Sigmoid colon (tissue), 7 donors: ENCODE data around the gene DNAAF1. TPM values are rescaled to one million over a fixed set of nuclear protein-coding genes. Genes with fewer than 3 reads are reported as not detected.

ENCODE experiments used
- DNase-seq: peaks from one replicate; pipeline ENCODE4 v3.0.0-alpha.2; 2019
- H3K27ac ChIP-seq, 4 donors: fragments of 200-600 bp; sonication (generic); one replicate each; pipeline ENCODE4 v1.5.1; 2016 to 2019; ENCODE audit warnings: mild to moderate bottlenecking in 1 of 4
- H3K27me3 ChIP-seq, 3 donors: fragments of 200-600 bp; sonication (generic); one replicate each; pipeline ENCODE4 v1.5.1; 2019; ENCODE audit warnings: mild to moderate bottlenecking in 1 of 3
- H3K36me3 ChIP-seq, 4 donors: fragments of 200-600 bp; sonication (generic); one replicate each; pipeline ENCODE4 v1.5.1; 2016 to 2019
- H3K4me1 ChIP-seq, 4 donors: fragments of 200-600 bp; sonication (generic); one replicate each; pipeline ENCODE4 v1.5.1; 2017 to 2019
- H3K4me3 ChIP-seq, 4 donors: fragments of 200-600 bp; sonication (generic); one replicate each; pipeline ENCODE4 v1.5.1; 2017 to 2019; ENCODE audit warnings: mild to moderate bottlenecking in 2 of 4, moderate library complexity in 1 of 4
- H3K9me3 ChIP-seq, 4 donors: fragments of 200-600 bp in 3 of 4; sonication (generic) in 3 of 4; one replicate each; pipeline versions ENCODE4 v1.5.1 to v1.6.1; 2013 to 2019
- EP300 ChIP-seq, 4 donors: sonication (generic); formaldehyde crosslinking; IDR thresholded peaks; one replicate each; pipeline ENCODE4 v1.6.1; 2017; ENCODE audit warnings: antibody characterized with exemption in 4 of 4
- POLR2A ChIP-seq, 2 donors: fragments of 450-650 bp; IDR thresholded peaks; one replicate each; pipeline ENCODE4 v1.6.1; 2016; ENCODE audit warnings: antibody characterized with exemption in 2 of 2, mild to moderate bottlenecking in 2 of 2, moderate library complexity in 2 of 2
- POLR2AphosphoS5 ChIP-seq, 4 donors: sonication (generic); formaldehyde crosslinking; IDR thresholded peaks; one replicate each; pipeline ENCODE4 v1.6.1; 2017; ENCODE audit warnings: antibody characterized with exemption in 4 of 4
- WGBS, 2 donors: extraction: QIAGEN DNeasy Blood & Tissue Kit; methylation state at CpG; one replicate each; pipeline ENCODE4 v1.1.7; 2013; 5-methylcytosine and 5-hydroxymethylcytosine counted together
- intact Hi-C: fragments of 100-400 bp; cut with DNase I; formaldehyde crosslinking; loops from one replicate; pipeline ENCODE4 v1.15.1; 2023
- polyA plus RNA-seq, 3 donors: library from polyadenylated mRNA; stranded (reverse); fragments of 200-250 nt; gene quantifications; one replicate each; pipeline ENCODE4 v1.2.3, GENCODE V29; 2013
- total RNA-seq, 4 donors: library from RNA; depleted of rRNA; stranded (reverse); fragments of >200 nt; gene quantifications; one replicate each; pipeline ENCODE4 v1.1.0, GENCODE V29; 2016
- TF ChIP-seq, protein P1 (sequence below), 4 experiments: fragments of 450-650 bp in 3 of 4; fragments of 200-600 bp in 1 of 4; IDR thresholded peaks; one replicate each; pipeline ENCODE4 v1.5.1; 2016 to 2019; ENCODE audit warnings: antibody characterized with exemption in 4 of 4, mild to moderate bottlenecking in 3 of 4, moderate library complexity in 2 of 4
- donor health status: healthy with polysubstance abuse.
- donor health status: Bipolar disorder and iron deficiency.
- donor health status: healthy.

The DNAAF1 gene
- total and polyA plus RNA-seq, 7 donors, result 0.15 to 0.36 TPM; not detected in 5

DNA sequence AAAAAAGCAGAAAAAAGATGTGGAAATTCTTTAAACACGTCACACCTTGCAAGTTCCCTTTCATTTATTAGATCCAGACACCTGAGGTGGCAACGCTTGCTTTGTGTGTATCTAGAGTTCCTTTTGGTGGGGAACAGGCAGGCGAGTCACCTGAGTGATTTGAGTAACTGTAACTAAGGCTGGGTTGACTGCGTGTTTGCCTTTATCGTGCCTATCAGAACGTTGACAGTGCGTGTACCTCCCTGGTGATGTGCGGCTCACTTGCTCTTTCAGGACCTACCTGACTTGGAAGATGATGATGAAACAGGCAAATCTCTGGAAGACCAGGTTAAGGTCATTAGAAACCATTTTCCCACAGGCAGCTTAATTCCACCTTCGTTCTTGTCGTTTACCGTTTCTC, 29.3 kb downstream of the DNAAF1 start:
- intact Hi-C loops, result no loop called here
- Histone ChIP-seq H3K27me3 (no peaks in the 10 kb centered on the region), H3K4me3 (no peak overlapping the region), H3K9me3 (no peaks in the 10 kb centered on the region), H3K4me1 (peaks cover 0 to 36% (median 29%) of the 10 kb centered on the region in 4 donors), H3K36me3 (peaks cover 1 to 11% (median 4%) of the 10 kb centered on the region in 4 donors), H3K27ac (no peak overlapping the region)
- TF ChIP-seq, protein P1, sequence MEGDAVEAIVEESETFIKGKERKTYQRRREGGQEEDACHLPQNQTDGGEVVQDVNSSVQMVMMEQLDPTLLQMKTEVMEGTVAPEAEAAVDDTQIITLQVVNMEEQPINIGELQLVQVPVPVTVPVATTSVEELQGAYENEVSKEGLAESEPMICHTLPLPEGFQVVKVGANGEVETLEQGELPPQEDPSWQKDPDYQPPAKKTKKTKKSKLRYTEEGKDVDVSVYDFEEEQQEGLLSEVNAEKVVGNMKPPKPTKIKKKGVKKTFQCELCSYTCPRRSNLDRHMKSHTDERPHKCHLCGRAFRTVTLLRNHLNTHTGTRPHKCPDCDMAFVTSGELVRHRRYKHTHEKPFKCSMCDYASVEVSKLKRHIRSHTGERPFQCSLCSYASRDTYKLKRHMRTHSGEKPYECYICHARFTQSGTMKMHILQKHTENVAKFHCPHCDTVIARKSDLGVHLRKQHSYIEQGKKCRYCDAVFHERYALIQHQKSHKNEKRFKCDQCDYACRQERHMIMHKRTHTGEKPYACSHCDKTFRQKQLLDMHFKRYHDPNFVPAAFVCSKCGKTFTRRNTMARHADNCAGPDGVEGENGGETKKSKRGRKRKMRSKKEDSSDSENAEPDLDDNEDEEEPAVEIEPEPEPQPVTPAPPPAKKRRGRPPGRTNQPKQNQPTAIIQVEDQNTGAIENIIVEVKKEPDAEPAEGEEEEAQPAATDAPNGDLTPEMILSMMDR (IDR thresholded peaks at IDR 0.05), result no peak
- no peak for TF ChIP-seq POLR2A (IDR thresholded peaks at IDR 0.05)
- TF ChIP-seq POLR2AphosphoS5 (IDR thresholded peaks at IDR 0.05), result no peak
- TF ChIP-seq EP300 (IDR thresholded peaks at IDR 0.05), result no peak
- no peak for DNase-seq
- WGBS, 2 donors, result 82 to 85% methylated on average over 11 of the region's 11 CpGs

DNA sequence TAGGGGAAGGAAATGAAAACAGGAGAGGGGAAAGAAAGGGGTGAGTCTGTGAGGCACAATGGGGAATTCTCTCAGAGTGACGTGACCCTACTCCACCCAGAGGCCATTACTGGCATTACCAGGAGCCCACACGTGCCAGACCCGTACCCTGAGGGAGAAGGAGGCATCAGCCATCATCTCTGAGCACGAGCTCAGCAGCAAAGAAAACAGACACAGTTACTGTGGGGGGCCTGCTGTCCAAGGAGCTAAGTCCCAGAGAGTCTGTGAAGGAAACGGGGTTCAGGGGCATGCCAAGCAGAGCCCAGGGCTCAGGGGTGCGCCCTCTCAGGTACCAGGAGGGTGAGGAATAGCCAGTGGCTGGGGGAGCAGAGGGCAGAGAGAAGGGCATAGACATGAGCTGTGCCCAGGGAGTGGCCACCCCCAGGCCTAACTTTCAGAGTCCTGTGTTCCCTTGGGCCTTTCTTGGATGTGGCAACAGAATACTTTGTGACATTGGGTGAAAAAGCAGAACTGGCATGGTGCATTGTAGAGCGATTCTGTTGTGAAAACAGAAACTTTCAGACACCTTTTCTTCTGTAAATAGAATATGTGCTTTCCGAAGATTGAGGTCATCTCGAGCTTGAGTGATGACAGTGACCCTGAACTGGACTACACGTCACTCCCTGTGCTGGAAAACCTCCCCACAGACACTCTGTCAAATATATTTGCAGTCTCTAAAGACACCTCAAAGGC, 30.4 kb downstream of the DNAAF1 start:
- peak overlapping the region in 3 of 4 donors; percentile 16 to 78 (median 66) for H3K27ac ChIP-seq
- intact Hi-C loops, result no loop called here
- H3K4me3 ChIP-seq, result no peak overlapping the region
- no peaks in the 10 kb centered on the region for H3K27me3 ChIP-seq
- H3K36me3 ChIP-seq, result peaks cover 5 to 22% (median 12%) of the 10 kb centered on the region in 4 donors
- WGBS, 2 donors, result 27 to 37% methylated on average over 10 of the region's 10 CpGs
- no peak for DNase-seq
- H3K4me1 ChIP-seq, result peaks cover 0 to 36% (median 29%) of the 10 kb centered on the region in 4 donors
- no peaks in the 10 kb centered on the region for H3K9me3 ChIP-seq
- TF ChIP-seq POLR2A (IDR thresholded peaks at IDR 0.05), result no peak
- TF ChIP-seq, protein P1 (IDR thresholded peaks at IDR 0.05), result peak in 3 of 4 experiments; percentile 58 to 67 (median 62)

DNA sequence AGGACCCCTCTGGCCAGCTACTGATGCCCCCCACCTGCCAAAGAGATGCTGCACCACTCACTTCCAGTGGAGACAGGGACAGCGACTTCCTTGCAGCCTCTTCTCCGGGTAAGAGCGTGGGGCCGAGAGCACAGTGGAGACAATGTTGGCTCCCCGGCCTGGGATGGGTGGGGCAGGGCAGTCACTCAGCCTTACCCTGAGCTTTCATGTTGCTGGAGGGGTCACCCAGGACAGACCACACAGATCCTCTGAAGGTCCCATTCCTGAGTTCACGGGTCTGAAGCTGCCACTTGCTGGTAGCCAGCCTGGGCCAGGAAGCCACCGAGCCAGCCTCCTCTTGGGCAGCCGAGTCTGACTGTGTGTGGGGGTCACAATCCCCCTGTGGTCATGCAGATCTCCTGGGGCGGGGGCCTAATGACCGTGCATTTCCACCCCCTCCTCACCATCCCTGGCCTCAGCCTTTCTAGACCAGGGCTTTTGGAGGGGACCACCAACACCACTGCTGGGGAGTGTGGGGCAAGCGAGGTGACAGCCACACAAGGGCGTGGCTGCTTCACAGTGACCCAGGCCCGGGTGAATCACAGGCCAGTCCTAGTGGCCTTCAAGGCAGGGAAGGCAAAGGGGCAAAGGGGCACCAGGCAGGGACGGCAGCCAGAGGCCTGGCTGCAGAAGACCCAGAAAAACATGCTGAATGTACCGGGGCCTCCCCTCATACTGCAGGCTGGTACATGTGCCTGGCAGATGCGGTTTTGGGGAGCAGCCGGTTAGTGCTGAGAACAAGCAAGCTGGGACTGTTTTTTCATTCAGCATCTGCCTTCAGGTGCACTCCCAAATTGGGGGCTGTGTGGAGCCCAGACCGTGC, 31.3 kb downstream of the DNAAF1 start:
- WGBS, 2 donors, result 41 to 72% methylated on average over 18 of the region's 18 CpGs
- TF ChIP-seq EP300 (IDR thresholded peaks at IDR 0.05) (no peak), POLR2AphosphoS5 (IDR thresholded peaks at IDR 0.05) (no peak)
- TF ChIP-seq, protein P1 (IDR thresholded peaks at IDR 0.05), result no peak
- intact Hi-C loops, result no loop called here
- H3K36me3 ChIP-seq, result peaks cover 5 to 31% (median 17%) of the 10 kb centered on the region in 4 donors
- no peak for DNase-seq
- no peaks in the 10 kb centered on the region for H3K9me3 ChIP-seq
- peak overlapping the region; percentile 66 to 78 (median 72) for H3K27ac ChIP-seq
- peaks cover 0 to 36% (median 29%) of the 10 kb centered on the region in 4 donors for H3K4me1 ChIP-seq
- no peak overlapping the region for H3K4me3 ChIP-seq
- H3K27me3 ChIP-seq, result no peaks in the 10 kb centered on the region

DNA sequence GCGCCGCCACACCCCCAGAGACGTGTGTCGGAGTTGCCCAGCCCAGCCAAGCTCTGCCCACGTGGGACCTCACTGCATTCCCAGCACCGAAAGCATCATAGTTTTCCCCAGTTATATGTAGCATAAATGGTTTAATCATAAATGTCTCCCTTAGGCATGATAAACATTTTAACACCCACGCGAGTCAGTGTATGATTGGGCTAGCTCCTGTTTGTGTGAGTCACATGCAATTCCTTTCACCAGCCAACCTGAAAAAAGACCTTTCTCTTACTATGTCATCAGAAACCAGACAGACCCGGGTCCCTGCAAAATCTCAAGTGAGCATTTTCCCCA, 32.6 kb downstream of the DNAAF1 start:
- WGBS, 2 donors, result 58 to 70% methylated on average over 9 of the region's 9 CpGs
- H3K4me1 ChIP-seq, result peaks cover 0 to 36% (median 29%) of the 10 kb centered on the region in 4 donors
- peaks cover 5 to 44% (median 29%) of the 10 kb centered on the region in 4 donors for H3K36me3 ChIP-seq
- intact Hi-C loops, result no loop called here
- DNase-seq, result no peak
- no peaks in the 10 kb centered on the region for H3K9me3 ChIP-seq
- H3K4me3 ChIP-seq, result no peak overlapping the region
- H3K27ac ChIP-seq, result peak overlapping the region; percentile 66 to 78 (median 72)
- no peaks in the 10 kb centered on the region for H3K27me3 ChIP-seq
- TF ChIP-seq POLR2A (IDR thresholded peaks at IDR 0.05) (no peak), POLR2AphosphoS5 (IDR thresholded peaks at IDR 0.05) (no peak), EP300 (IDR thresholded peaks at IDR 0.05) (no peak)
- TF ChIP-seq, protein P1 (IDR thresholded peaks at IDR 0.05), result no peak
